HG03354 (cell line): Measurements from ENCODE around the gene FEN1.

Experiments used
- ATAC-seq: cut with Tn5 transposase; IDR thresholded peaks from one replicate; pipeline ENCODE4 v1.9.1; 2021; ENCODE audit warnings: mild to moderate bottlenecking; ENCODE audit not compliant: unreplicated experiment, poor library complexity, severe bottlenecking

FEN1 gene

GRCh38 chr11:61792310-61793082, at the start of gene FEN1, which contains the start of gene TMEM258:
Gene FEN1, plus strand, starts transcription at chr11:61792911. Its CDS starts 2,451 bp downstream, at chr11:61795362.
Gene TMEM258, minus strand, starts transcription at chr11:61792599. Its CDS starts 41 bp downstream, at chr11:61792558.
- peak; percentile 85 for ATAC-seq

GRCh38 chr11:61743486-61744095, 49.1 kb upstream of the FEN1 start:
- no peak for ATAC-seq

GRCh38 chr11:61744181-61744580, 48.5 kb upstream of the FEN1 start:
- ATAC-seq: no peak

- no peak for ATAC-seq
Observed at GRCh38 chr11:61744609-61745156, 48.0 kb upstream of the FEN1 start.

- no peak for ATAC-seq
Observed at GRCh38 chr11:61745781-61746441, 46.8 kb upstream of the FEN1 start.

GRCh38 chr11:61746442-61747191, 46.1 kb upstream of the FEN1 start:
- no peak for ATAC-seq

GRCh38 chr11:61747192-61747966, 45.3 kb upstream of the FEN1 start:
- no peak for ATAC-seq

GRCh38 chr11:61747967-61748285, 44.8 kb upstream of the FEN1 start:
- no peak for ATAC-seq

- no peak for ATAC-seq
Observed at GRCh38 chr11:61749591-61750217, 43.0 kb upstream of the FEN1 start.

GRCh38 chr11:61750631-61751273, 42.0 kb upstream of the FEN1 start:
- no peak for ATAC-seq

- ATAC-seq: no peak
Observed at GRCh38 chr11:61751384-61751783, 41.3 kb upstream of the FEN1 start.

- ATAC-seq: no peak
Observed at GRCh38 chr11:61752117-61752924, 40.4 kb upstream of the FEN1 start, which contains the start of gene MYRF. Gene MYRF, plus strand, starts transcription at chr11:61752636. Its CDS starts 109 bp downstream, at chr11:61752745.

- ATAC-seq: no peak
Observed at GRCh38 chr11:61752925-61753521, 39.7 kb upstream of the FEN1 start.

GRCh38 chr11:61753672-61754071, 39.0 kb upstream of the FEN1 start:
- ATAC-seq: no peak

- ATAC-seq: no peak
Observed at GRCh38 chr11:61754534-61755482, 37.9 kb upstream of the FEN1 start.

- no peak for ATAC-seq
Observed at GRCh38 chr11:61756147-61756451, 36.6 kb upstream of the FEN1 start.
